KMS-11 (cell line): ENCODE measurements around the gene BCL2L12.

ENCODE experiments used
- H2AFZ ChIP-seq: fragments of 200-600 bp; sonication (generic); 2 replicates; pipeline ENCODE4 v1.6.1; 2016; ENCODE audit warnings: antibody characterized with exemption, mixed run types, low read depth
- H3K27ac ChIP-seq: fragments of 200-600 bp; sonication (generic); 2 replicates; pipeline ENCODE4 v1.6.1; 2016; ENCODE audit warnings: mild to moderate bottlenecking, mixed run types
- H3K27me3 ChIP-seq: fragments of 200-600 bp; sonication (generic); 2 replicates; pipeline ENCODE4 v1.6.1; 2017; ENCODE audit warnings: mild to moderate bottlenecking, low read depth, mixed run types, moderate library complexity; ENCODE audit not compliant: insufficient read depth
- H3K36me3 ChIP-seq: fragments of 200-600 bp; sonication (generic); 2 replicates; pipeline ENCODE4 v1.6.1; 2017; ENCODE audit warnings: mild to moderate bottlenecking, mixed run types; ENCODE audit not compliant: insufficient read depth
- H3K4me1 ChIP-seq: fragments of 200-600 bp; sonication (generic); 2 replicates; pipeline ENCODE4 v1.6.1; 2016; ENCODE audit warnings: mild to moderate bottlenecking, low read depth, mixed run types; ENCODE audit not compliant: poor library complexity, severe bottlenecking
- H3K4me2 ChIP-seq: fragments of 200-600 bp; sonication (generic); 2 replicates; pipeline ENCODE4 v1.7.0; 2016; ENCODE audit warnings: mild to moderate bottlenecking, mixed run types
- H3K4me3 ChIP-seq: fragments of 200-600 bp; sonication (generic); IDR thresholded peaks from 2 replicates; pipeline ENCODE4 v1.6.1; 2017; ENCODE audit warnings: low read depth, low read length, mixed read lengths; ENCODE audit not compliant: insufficient read depth
- H3K79me2 ChIP-seq: fragments of 200-600 bp; sonication (generic); 2 replicates; pipeline ENCODE4 v1.6.1; 2016; ENCODE audit warnings: low read depth, mixed run types; ENCODE audit not compliant: insufficient read depth
- H3K9ac ChIP-seq: fragments of 200-600 bp; sonication (generic); 2 replicates; pipeline ENCODE4 v1.6.1; 2016; ENCODE audit warnings: mild to moderate bottlenecking, mixed run types
- H4K20me1 ChIP-seq: fragments of 200-600 bp; sonication (generic); 2 replicates; pipeline ENCODE4 v1.6.1; 2016; ENCODE audit warnings: mild to moderate bottlenecking, mixed run types; ENCODE audit not compliant: insufficient read depth
- TF ChIP-seq, protein P1 (sequence below): fragments of 200-600 bp; sonication (generic); conservative IDR thresholded peaks from 2 replicates; pipeline ENCODE4 v1.6.1; 2017; ENCODE audit warnings: low read depth, mild to moderate bottlenecking, antibody characterized with exemption, low read length, moderate library complexity, mixed read lengths

Gene BCL2L12

DNA sequence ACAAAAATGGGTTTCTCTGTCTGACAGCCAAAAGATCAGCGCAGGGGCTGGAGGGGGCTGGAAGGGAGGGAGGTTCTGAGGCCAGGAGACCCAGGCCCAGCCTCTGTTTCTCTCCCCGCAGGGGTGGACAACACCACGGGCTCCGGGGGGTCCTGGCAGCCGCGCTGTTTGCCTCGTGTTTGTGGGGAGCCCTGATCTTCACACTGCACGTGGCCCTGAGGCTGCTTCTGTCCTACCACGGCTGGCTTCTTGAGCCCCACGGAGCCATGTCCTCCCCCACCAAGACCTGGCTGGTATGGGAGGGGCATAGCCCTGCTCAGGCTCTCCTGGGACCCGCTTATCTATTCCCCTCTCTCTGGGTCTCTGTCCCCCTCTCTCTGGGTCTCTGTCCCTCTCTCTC lies 34.8 kb downstream of the BCL2L12 start:
- Histone ChIP-seq H4K20me1 (no peaks in the 10 kb centered on the region), H2AFZ (no peak overlapping the region; the same call in 1 of the 2 replicates), H3K36me3 (no peaks in the 10 kb centered on the region), H3K4me1 (no peaks in the 10 kb centered on the region), H3K27me3 (peaks cover 13% of the 10 kb centered on the region; the same call in 1 of the 2 replicates), H3K27ac (no peak overlapping the region), H3K4me3 (no peak overlapping the region), H3K9ac (no peak overlapping the region), H3K4me2 (no peak overlapping the region), H3K79me2 (no peaks in the 10 kb centered on the region)
- TF ChIP-seq, protein P1, sequence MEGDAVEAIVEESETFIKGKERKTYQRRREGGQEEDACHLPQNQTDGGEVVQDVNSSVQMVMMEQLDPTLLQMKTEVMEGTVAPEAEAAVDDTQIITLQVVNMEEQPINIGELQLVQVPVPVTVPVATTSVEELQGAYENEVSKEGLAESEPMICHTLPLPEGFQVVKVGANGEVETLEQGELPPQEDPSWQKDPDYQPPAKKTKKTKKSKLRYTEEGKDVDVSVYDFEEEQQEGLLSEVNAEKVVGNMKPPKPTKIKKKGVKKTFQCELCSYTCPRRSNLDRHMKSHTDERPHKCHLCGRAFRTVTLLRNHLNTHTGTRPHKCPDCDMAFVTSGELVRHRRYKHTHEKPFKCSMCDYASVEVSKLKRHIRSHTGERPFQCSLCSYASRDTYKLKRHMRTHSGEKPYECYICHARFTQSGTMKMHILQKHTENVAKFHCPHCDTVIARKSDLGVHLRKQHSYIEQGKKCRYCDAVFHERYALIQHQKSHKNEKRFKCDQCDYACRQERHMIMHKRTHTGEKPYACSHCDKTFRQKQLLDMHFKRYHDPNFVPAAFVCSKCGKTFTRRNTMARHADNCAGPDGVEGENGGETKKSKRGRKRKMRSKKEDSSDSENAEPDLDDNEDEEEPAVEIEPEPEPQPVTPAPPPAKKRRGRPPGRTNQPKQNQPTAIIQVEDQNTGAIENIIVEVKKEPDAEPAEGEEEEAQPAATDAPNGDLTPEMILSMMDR: no peak

DNA sequence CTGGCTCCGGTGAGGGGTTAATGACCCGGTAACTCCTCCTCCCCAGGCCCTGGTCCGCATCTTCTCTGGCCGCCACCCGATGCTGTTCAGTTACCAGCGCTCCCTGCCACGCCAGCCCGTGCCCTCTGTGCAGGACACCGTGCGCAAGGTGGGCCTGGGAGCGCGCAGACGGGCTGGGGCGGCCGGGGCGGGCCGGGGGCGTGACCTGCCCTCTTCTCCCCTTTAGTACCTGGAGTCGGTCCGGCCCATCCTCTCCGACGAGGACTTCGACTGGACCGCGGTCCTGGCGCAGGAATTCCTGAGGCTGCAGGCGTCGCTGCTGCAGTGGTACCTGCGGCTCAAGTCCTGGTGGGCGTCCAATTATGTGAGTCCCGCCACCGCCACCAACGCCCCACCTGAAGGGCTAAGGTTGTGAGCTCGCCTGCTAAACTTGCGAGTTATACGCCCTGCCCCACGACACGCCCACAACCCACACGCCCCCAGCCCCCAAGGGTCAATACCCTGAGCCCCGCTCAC lies 35.6 kb downstream of the BCL2L12 start:
- Histone ChIP-seq H3K9ac (no peak overlapping the region), H3K79me2 (no peaks in the 10 kb centered on the region), H3K36me3 (no peaks in the 10 kb centered on the region), H3K27ac (no peak overlapping the region), H3K4me1 (no peaks in the 10 kb centered on the region), H3K4me3 (no peak overlapping the region), H3K4me2 (no peak overlapping the region), H2AFZ (no peak overlapping the region; the same call in 1 of the 2 replicates), H3K27me3 (peaks cover 13% of the 10 kb centered on the region; the same call in 1 of the 2 replicates), H4K20me1 (no peaks in the 10 kb centered on the region)
- TF ChIP-seq, protein P1: no peak

DNA sequence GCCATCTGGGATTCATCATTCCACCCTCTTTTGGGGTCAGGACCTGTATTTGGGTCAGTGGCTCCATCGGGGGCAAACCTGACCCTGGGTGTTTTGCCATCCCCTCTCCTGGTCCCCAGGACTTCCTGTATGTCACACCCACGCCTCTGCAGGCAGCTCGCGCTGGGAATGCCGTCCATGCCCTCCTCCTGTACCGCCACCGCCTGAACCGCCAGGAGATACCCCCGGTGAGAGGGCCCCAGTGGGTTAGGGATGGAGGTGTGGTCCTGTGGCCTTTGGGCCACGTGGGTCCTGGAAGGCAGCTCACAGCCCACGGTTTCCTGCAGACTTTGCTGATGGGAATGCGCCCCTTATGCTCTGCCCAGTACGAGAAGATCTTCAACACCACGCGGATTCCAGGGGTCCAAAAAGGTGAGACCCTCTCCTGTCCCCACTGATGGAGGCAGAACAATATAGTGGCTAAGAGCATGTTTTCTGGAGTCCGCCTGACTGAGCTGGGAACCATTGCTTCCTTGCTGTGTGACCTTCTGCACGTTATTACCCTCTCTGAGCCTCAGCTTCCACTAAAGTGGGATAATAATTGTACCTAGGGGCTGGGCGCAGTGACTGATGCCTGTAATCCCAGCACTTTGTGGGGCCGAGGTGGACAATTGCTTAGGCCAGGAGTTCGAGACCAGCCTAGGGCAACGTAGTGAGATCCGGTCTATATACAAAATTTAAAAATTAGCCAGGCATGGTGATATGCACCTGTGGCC lies 39.3 kb downstream of the BCL2L12 start:
- H4K20me1 ChIP-seq: no peaks in the 10 kb centered on the region
- no peaks in the 10 kb centered on the region for H3K79me2 ChIP-seq
- H3K27ac ChIP-seq: no peak overlapping the region
- no peak overlapping the region for H3K4me2 ChIP-seq
- TF ChIP-seq, protein P1: no peak
- peaks cover 7% of the 10 kb centered on the region for H3K4me1 ChIP-seq
- H3K36me3 ChIP-seq: no peaks in the 10 kb centered on the region
- H3K4me3 ChIP-seq: no peak overlapping the region
- no peak overlapping the region for H2AFZ ChIP-seq
- H3K27me3 ChIP-seq: peaks cover 35% of the 10 kb centered on the region; the same call in 1 of the 2 replicates
- H3K9ac ChIP-seq: no peak overlapping the region

DNA sequence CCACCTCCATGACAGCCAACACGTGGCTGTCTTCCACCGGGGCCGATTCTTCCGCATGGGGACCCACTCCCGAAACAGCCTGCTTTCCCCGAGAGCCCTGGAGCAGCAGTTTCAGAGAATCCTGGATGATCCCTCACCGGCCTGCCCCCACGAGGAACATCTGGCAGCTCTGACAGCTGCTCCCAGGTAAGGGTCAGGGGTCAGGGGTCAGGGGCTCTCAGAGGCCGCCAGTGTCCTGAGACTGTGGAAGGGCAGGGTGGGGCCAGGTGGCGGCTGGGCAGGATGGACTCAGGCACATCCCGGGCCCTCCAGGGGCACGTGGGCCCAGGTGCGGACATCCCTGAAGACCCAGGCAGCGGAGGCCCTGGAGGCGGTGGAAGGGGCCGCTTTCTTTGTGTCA lies 40.2 kb downstream of the BCL2L12 start:
- Histone ChIP-seq H3K27me3 (peaks cover 35% of the 10 kb centered on the region; the same call in 1 of the 2 replicates), H3K4me1 (peaks cover 7% of the 10 kb centered on the region), H3K79me2 (no peaks in the 10 kb centered on the region), H3K36me3 (no peaks in the 10 kb centered on the region), H3K4me3 (no peak overlapping the region), H2AFZ (no peak overlapping the region), H3K4me2 (no peak overlapping the region), H3K9ac (no peak overlapping the region), H3K27ac (no peak overlapping the region), H4K20me1 (no peaks in the 10 kb centered on the region)
- TF ChIP-seq, protein P1: no peak
